Left lung (tissue), 10 donors: ENCODE measurements around the gene RPL4. TPM values are rescaled to one million over a fixed set of nuclear protein-coding genes. Genes with fewer than 3 reads are reported as not detected.
A peak's percentile ranks its signal among the peaks of the same experiment; 100 is the strongest.
"Not testable (repeated sequence)": the region's sequence is repeated elsewhere in the genome, so short reads cannot be mapped to it uniquely, and the experiment has no call there.

ENCODE experiments used
- ATAC-seq: fragments of 200-7000 bp; cut with Tn5 transposase; one replicate; pipeline ENCODE4 v1.9.1; 2020; ENCODE audit warnings: moderate library complexity
- DNase-seq, 4 donors: peaks; one replicate each; pipeline ENCODE4 v3.0.0-alpha.2; 2013 to 2020
- H3K27ac ChIP-seq, 2 donors: fragments of 200-600 bp; sonication (generic) in 1 of 2; one replicate each; pipeline versions ENCODE4 v1.5.0 to v1.8.0; 2020 to 2021
- H3K27me3 ChIP-seq, 2 donors: fragments of 200-600 bp; sonication (generic) in 1 of 2; one replicate each; pipeline versions ENCODE4 v1.5.0 to v1.8.0; 2020 to 2021
- H3K36me3 ChIP-seq, 2 donors: fragments of 200-600 bp; sonication (generic) in 1 of 2; one replicate each; pipeline versions ENCODE4 v1.5.0 to v1.8.0; 2020 to 2021
- H3K4me1 ChIP-seq, 2 donors: fragments of 200-600 bp; one replicate each; pipeline ENCODE4 v1.8.0; 2021
- H3K4me3 ChIP-seq, 2 donors: fragments of 200-600 bp; sonication (generic) in 1 of 2; one replicate each; pipeline versions ENCODE4 v1.5.0 to v1.8.0; 2020 to 2021; ENCODE audit warnings: mild to moderate bottlenecking in 1 of 2
- H3K9me3 ChIP-seq, 2 donors: fragments of 200-600 bp; sonication (generic) in 1 of 2; one replicate each; pipeline versions ENCODE4 v1.5.0 to v1.8.0; 2020 to 2021
- CTCF ChIP-seq, 2 donors: fragments of 200-600 bp; sonication (generic) in 1 of 2; IDR thresholded peaks; one replicate each; pipeline versions ENCODE4 v1.5.0 to v1.8.0; 2021; ENCODE audit warnings: antibody characterized with exemption in 2 of 2
- intact Hi-C, 2 donors: fragments of 100-400 bp; cut with DNase I; formaldehyde crosslinking; loops; one replicate each; pipeline versions ENCODE4 v1.11.2 to v1.14.2; 2022
- polyA plus RNA-seq, 6 donors: library from polyadenylated mRNA; unstranded; fragments of 120-200 nt; gene quantifications; one replicate each; pipeline ENCODE4 v1.2.1, GENCODE V29; 2013; ENCODE audit not compliant: insufficient read length in 6 of 6
- total RNA-seq, 2 donors: library from RNA; stranded (reverse); fragmentation: NEBNext Ultra II Directional; extraction: Animal tissue kit (Norgen Biotek cat#: 25700); gene quantifications; one replicate each; pipeline ENCODE4 v1.2.1, GENCODE V29; 2021
- donor health status: DM: no; HTN: yes; CAD: no.
- donor health status: DM: no; HTN: no; CAD: no.

The RPL4 gene
- total and polyA plus RNA-seq, 8 donors = 1,719 to 4,606 (median 4,150) TPM

- peaks cover 13 to 61% of the 10 kb centered on the region in 2 donors for H3K4me1 ChIP-seq
- DNase-seq = no peak
- intact Hi-C loops = no loop called here
- peak overlapping the region in 1 of 2 donors; percentile 94 for H3K4me3 ChIP-seq
- TF ChIP-seq CTCF (IDR thresholded peaks at IDR 0.05) = no peak
- no peaks in the 10 kb centered on the region for H3K27me3 ChIP-seq
- peaks cover 9 to 53% of the 10 kb centered on the region in 2 donors for H3K36me3 ChIP-seq
- no peaks in the 10 kb centered on the region for H3K9me3 ChIP-seq
- no peak for ATAC-seq
- no peak overlapping the region for H3K27ac ChIP-seq
Observed at GRCh38 chr15:66502491-66502890, 2.2 kb downstream of the RPL4 start.

GRCh38 chr15:66500346-66500745 lies 4.3 kb downstream of the RPL4 start:
- H3K27me3 ChIP-seq, ATAC-seq, intact Hi-C loops, H3K9me3 ChIP-seq, H3K27ac ChIP-seq, DNase-seq, H3K4me3 ChIP-seq: not testable (repeated sequence)
- H3K4me1 ChIP-seq = peaks cover 21 to 65% of the 10 kb centered on the region in 2 donors
- peaks cover 9 to 61% of the 10 kb centered on the region in 2 donors for H3K36me3 ChIP-seq

GRCh38 chr15:66498501-66499386 lies 5.9 kb downstream of the RPL4 start:
- DNase-seq = peak in 1 of 4 donors; percentile 33
- intact Hi-C loops = loop anchor here in 1 of 2 donors (10.0 kb wide), 1 partner anchor 104 kb away; no protein-coding TSS in a partner anchor

GRCh38 chr15:66497502-66498455 lies 6.9 kb downstream of the RPL4 start, which contains the start of gene SNAPC5:
Gene SNAPC5, minus strand, starts transcription at chr15:66497762. Its CDS starts 31 bp downstream, at chr15:66497731.
- ATAC-seq = peak; percentile 98
- intact Hi-C loops = loop anchor here in 1 of 2 donors (10.0 kb wide), 1 partner anchor 103 kb away; no protein-coding TSS in a partner anchor
- Histone ChIP-seq H3K4me1 (peaks cover 14 to 68% of the 10 kb centered on the region in 2 donors), H3K9me3 (no peaks in the 10 kb centered on the region), H3K27me3 (no peaks in the 10 kb centered on the region), H3K4me3 (peak within 1 kb of the TSS; percentile 86 to 91), H3K36me3 (peaks cover 9 to 80% of the 10 kb centered on the region in 2 donors), H3K27ac (peak within 1 kb of the TSS; percentile 79 to 90)
- TF ChIP-seq CTCF (IDR thresholded peaks at IDR 0.05) = peak; percentile 95 to 98
- peak; percentile 93 to 100 (median 96) for DNase-seq

More at GRCh38 chr15:66498501-66499386, 5.9 kb downstream of the RPL4 start:
- no peak overlapping the region for H3K4me3 ChIP-seq
- H3K9me3 ChIP-seq = no peaks in the 10 kb centered on the region
- H3K27me3 ChIP-seq = no peaks in the 10 kb centered on the region
- no peak for TF ChIP-seq CTCF (IDR thresholded peaks at IDR 0.05)
- H3K36me3 ChIP-seq = peaks cover 9 to 75% of the 10 kb centered on the region in 2 donors
- ATAC-seq = no peak
- peaks cover 21 to 71% of the 10 kb centered on the region in 2 donors for H3K4me1 ChIP-seq
- H3K27ac ChIP-seq = peak overlapping the region in 1 of 2 donors; percentile 90

GRCh38 chr15:66496951-66497501 lies 7.6 kb downstream of the RPL4 start:
- DNase-seq = no peak

More at GRCh38 chr15:66496951-66497501, 7.6 kb downstream of the RPL4 start:
- TF ChIP-seq CTCF (IDR thresholded peaks at IDR 0.05) = no peak
- Histone ChIP-seq H3K36me3 (peaks cover 5 to 80% of the 10 kb centered on the region in 2 donors), H3K27ac (peak overlapping the region; percentile 79 to 90), H3K9me3 (no peaks in the 10 kb centered on the region), H3K27me3 (no peaks in the 10 kb centered on the region), H3K4me3 (peak overlapping the region; percentile 86 to 91), H3K4me1 (peaks cover 8 to 66% of the 10 kb centered on the region in 2 donors)
- intact Hi-C loops = loop anchor here in 1 of 2 donors (10.0 kb wide), 1 partner anchor 102 kb away; no protein-coding TSS in a partner anchor
- ATAC-seq = peak; percentile 40
